C4-2B (cell line): Measurements from ENCODE around the gene ELFN2.
A peak's percentile ranks its signal among the peaks of the same experiment; 100 is the strongest.

ENCODE experiments used
- H3K27ac ChIP-seq: fragments of 450-650 bp; 2 replicates; pipeline ENCODE4 v1.5.1; 2017
- ZFX ChIP-seq: fragments of 450-650 bp; IDR thresholded peaks from 2 replicates; pipeline ENCODE4 v1.6.1; 2017
- TF ChIP-seq, protein P1 (sequence below): fragments of 450-650 bp; conservative IDR thresholded peaks from 2 replicates; pipeline ENCODE4 v1.5.1; 2017; ENCODE audit warnings: mild to moderate bottlenecking

Gene ELFN2

DNA sequence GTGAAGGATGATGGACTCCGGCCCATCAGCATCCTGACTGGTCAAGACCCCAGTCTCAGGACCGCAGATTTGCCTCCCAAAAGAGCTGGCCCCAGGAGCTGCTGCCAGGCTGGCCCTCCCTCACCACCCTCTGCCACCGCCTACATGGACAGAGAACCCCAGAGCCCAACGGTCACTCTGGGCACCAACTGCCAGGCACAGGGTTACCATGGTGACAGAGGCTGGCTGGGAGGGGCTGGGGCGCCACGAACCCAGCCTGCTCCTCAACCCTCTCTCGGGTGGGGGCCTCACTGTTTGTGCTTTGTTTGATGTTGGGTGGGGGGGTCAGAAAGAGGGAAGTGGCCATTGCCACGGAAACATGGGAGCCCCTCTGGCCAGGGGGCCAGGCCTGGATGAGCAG, 55.8 kb downstream of the ELFN2 start:
- no peak overlapping the region for H3K27ac ChIP-seq
- TF ChIP-seq, protein P1, sequence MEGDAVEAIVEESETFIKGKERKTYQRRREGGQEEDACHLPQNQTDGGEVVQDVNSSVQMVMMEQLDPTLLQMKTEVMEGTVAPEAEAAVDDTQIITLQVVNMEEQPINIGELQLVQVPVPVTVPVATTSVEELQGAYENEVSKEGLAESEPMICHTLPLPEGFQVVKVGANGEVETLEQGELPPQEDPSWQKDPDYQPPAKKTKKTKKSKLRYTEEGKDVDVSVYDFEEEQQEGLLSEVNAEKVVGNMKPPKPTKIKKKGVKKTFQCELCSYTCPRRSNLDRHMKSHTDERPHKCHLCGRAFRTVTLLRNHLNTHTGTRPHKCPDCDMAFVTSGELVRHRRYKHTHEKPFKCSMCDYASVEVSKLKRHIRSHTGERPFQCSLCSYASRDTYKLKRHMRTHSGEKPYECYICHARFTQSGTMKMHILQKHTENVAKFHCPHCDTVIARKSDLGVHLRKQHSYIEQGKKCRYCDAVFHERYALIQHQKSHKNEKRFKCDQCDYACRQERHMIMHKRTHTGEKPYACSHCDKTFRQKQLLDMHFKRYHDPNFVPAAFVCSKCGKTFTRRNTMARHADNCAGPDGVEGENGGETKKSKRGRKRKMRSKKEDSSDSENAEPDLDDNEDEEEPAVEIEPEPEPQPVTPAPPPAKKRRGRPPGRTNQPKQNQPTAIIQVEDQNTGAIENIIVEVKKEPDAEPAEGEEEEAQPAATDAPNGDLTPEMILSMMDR: no peak
- no peak for TF ChIP-seq ZFX

DNA sequence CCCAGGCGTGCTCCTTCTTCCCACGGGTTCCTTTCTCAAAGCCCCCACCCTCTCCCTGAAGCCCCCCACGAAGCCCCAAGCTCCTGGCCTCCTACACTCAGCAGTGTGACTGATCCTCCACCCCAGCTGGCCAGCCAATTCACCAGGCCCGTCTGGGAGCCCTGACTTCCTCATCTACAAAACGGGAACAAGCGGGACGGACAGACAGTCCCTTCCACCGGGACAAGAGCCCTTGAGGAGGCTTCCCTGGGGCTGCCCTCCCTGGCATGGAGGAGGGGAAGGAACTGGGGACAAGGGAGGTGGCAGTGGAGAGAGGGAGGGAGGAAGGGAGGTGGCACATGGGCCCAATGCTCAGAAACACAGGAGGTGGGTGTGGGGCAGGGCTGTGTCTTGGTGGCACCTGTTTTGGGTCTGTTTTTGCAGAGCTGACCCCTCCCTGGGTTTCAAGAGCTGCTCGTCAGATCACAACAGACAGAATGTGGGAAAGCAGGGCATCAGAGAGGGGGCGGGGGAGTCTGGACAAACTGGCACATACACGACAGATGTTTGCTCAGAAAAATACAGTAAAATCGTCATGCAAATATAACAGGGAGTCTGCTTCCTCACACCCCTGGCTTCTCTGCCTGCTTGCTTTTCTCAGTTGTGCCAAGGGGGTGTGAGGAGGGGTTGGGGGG, 56.8 kb downstream of the ELFN2 start:
- TF ChIP-seq ZFX: no peak
- TF ChIP-seq, protein P1: no peak
- peak overlapping the region; percentile 4; the same call in 1 of the 2 replicates for H3K27ac ChIP-seq

DNA sequence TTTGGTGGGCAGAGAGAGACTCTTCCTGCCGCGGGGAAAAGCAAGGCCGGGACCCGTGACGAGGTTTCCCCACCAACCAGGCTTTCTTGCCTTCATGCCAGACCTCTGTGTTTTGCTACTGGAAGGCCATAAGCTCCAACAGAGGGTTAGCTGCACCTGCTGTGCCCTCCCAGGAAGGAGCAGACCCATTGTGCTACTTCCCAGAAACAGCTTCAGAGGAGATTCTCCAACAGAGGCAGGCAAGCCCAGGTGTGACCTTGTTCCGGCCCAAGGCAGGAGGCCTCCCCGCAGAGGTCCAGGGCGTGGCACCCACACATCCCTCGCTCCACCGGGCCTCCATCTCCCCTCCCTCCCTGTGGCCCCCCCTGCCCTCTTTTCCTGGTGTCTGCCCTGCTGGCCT, 57.8 kb downstream of the ELFN2 start:
- TF ChIP-seq, protein P1: no peak
- no peak for TF ChIP-seq ZFX
- H3K27ac ChIP-seq: no peak overlapping the region

DNA sequence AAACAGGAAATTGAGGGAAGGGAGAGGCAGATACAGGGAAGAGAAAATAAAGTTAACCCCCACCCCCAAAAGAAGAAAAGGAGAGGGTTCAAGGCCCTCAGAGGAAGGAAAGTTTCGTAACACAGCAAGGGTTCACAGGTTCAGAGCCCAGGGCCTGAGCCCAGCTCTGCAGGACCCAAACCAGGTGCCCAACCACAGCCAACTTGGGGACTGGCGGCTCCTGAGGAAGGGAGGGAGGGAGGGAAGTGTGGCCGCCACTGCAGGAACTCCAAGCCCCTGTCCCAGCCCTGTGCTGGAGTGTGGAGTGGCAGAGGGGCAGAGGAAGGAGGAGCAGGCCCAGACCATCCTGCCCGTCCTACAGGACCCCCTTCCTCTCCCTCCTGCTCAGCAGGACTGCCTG, 59.2 kb downstream of the ELFN2 start:
- TF ChIP-seq, protein P1: no peak
- TF ChIP-seq ZFX: no peak
- H3K27ac ChIP-seq: no peak overlapping the region

DNA sequence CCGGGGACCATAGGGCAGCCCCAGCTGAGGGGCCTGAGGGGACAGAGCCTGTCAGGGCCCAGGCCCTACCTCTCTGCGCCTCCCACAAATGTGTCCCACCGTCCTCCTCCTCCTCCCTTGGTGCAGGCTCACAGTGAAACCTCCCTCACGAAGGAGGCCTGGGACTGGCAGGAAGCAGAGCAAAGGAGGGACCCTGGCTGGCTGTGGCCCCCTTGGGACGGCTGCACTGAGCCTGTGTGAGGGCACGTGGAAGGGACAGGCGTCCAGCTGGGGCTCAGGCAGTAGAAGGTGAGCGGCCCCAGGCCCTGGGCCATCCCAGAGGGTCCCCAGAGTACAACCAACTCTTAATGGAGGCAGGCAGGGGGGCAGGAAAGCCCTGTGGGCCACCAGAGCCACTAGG, 60.7 kb downstream of the ELFN2 start:
- no peak for TF ChIP-seq ZFX
- TF ChIP-seq, protein P1: no peak
- H3K27ac ChIP-seq: no peak overlapping the region

DNA sequence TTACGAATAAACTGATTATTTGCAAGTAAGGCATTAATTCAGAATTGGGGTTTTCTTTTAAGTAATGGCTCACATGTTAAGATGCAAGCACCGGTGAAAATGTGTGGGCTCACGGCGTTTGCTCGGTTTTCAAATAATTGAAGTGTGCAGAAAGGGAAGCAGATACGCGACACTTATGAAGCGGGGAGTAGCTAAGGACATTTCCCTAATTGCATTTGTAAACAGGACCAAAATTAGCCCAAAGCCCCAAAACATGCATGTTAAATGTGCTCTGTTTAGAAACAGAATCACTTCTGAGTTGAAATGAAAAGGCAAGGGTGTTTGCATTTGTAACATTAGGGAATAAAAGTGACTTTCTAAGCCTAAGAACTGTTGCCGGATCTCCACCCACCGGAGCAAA, 61.3 kb downstream of the ELFN2 start:
- TF ChIP-seq, protein P1: no peak
- TF ChIP-seq ZFX: no peak
- H3K27ac ChIP-seq: no peak overlapping the region

DNA sequence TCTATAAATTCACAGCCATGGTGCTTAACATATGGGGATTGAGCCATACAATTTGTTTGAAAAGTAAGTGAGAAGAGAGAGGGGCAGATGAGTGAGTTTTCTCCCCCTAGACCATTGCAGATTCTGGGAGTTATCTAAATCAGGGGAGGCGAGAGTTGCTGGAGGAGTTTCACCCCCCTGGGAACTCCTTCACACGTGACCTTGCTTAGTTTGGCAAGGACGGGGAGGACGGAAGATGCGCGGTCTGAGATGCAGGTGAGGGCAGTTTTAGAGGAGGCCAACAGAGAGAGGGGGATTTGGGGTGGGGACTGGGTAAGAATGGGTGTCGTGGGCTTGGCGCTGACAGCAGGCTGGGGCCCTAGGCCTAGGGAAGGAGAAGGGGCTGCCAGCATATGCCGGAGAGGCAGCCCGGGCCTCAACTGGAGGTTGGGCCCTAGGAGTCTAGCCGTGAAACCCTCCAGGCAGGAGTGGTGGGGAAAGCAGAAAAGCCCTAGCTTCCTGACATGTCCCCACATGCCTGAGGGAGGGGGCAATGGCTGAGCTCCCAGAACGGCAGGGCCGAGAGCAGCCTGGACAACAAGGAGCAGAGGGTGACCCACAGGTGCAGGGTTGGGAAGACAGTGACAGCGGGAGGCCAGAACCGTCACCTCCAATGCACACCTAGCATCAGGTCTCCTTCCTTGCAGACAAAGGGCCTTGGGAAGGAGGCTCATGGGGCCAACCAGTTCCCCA, 63.9 kb downstream of the ELFN2 start:
- no peak for TF ChIP-seq ZFX
- TF ChIP-seq, protein P1: no peak
- no peak overlapping the region for H3K27ac ChIP-seq
